HTR-8/SVneo (cell line): ENCODE measurements around the gene PELI2.

ENCODE experiments used
- DNase-seq: peaks from one replicate; pipeline ENCODE4 v3.0.0; 2011; ENCODE audit warnings: low spot score, mixed read lengths; ENCODE audit not compliant: insufficient read length
- FAIRE-seq: peaks from 2 replicates; lab custom pipeline; 2011; peaks lifted over from hg19 to GRCh38; lab: Jason Lieb, UNC

The PELI2 gene

GRCh38 chr14:56331592-56332216, 213.5 kb downstream of the PELI2 start:
- no peak for DNase-seq
- peak; percentile 95 for FAIRE-seq

DNA sequence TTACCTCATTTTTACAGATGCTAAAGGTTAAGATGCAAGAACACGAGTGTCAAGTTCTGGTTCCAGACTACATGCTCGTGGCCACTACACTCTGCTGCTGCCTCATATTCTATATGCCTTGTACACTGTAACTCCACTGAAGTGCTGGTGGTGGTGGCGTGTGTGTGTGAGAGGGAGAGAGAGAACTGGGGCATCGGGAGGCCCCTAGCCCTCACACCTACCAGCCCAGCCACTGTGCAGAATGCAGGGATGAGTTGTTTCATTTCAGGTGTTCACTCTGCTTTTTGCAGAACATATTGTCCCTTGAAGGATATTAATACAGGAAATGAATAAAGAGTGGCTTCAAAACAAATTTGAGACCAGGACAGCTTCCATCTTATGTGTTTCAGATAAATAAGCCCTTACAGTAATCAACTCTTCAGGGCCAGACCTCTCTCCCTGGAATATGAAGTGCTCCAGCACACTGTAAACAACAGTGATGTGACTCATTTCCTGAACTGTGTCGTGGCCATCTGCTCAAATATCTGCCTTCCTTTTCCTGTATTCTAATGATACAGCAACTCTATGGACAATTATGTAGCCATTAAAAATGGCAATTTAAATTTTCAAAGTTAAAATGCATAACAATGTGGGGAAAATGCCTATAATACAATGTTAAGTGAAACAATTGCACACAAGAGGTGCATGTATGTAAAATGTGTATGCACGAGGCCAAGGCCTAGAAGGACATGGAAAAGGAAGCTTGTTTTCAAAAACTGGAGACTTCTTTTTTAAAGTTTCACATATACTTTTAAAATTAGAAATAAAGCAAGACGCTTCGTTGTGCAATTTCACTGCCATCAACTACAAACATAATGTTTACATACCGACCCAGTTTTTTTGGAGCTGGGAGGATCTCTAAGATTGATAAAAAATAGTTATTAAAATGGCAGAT, 215.4 kb downstream of the PELI2 start:
- peak; percentile 87 for DNase-seq
- FAIRE-seq = peak; percentile 99

DNA sequence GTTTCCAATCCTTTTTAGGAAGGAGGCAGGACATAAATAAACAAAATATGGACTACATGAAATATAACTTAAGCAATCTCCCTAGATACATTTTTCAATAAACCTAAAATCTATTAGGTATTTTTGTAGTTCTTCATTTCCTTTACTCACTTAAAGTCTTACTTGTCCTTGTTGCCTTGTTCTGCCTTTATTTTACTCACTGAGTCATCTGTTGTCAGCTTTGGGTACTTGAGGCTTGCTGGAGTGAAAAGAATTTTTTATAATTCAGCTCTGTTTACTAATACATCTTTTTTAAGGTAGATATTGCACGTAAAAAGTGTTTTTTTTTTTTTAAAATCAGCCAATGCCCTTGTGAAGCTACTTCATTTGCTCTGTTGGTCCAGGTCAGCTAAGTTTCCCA, 216.2 kb downstream of the PELI2 start:
- DNase-seq (no peak), FAIRE-seq (peak; percentile 64)

DNA sequence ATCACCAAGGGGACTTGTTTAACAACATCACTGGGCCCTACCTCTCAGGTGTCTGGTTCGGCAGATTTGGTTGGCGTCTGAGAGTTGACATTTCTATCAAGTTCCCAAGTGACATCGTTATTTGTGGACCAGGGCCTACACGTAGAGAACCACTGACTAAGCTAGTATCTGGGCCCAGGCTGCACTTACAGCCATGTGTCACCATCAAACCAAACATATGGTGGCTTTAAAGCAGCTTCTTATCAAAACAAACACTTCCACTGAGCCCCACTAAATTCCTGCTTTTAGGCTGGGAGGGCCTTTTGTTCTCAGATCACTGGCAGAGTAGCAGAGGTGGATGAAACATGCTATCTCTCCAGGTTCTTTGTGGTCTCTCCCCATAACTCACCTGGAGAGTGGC, 220.5 kb downstream of the PELI2 start:
- DNase-seq = no peak
- no peak for FAIRE-seq

- peak; percentile 98 for FAIRE-seq
Measured at GRCh38 chr14:56339855-56340701, 221.9 kb downstream of the PELI2 start.

GRCh38 chr14:56340932-56341331, 222.7 kb downstream of the PELI2 start:
- FAIRE-seq (peak; percentile 72), DNase-seq (no peak)

More at GRCh38 chr14:56339855-56340701, 221.9 kb downstream of the PELI2 start:
- DNase-seq = peak; percentile 96

DNA sequence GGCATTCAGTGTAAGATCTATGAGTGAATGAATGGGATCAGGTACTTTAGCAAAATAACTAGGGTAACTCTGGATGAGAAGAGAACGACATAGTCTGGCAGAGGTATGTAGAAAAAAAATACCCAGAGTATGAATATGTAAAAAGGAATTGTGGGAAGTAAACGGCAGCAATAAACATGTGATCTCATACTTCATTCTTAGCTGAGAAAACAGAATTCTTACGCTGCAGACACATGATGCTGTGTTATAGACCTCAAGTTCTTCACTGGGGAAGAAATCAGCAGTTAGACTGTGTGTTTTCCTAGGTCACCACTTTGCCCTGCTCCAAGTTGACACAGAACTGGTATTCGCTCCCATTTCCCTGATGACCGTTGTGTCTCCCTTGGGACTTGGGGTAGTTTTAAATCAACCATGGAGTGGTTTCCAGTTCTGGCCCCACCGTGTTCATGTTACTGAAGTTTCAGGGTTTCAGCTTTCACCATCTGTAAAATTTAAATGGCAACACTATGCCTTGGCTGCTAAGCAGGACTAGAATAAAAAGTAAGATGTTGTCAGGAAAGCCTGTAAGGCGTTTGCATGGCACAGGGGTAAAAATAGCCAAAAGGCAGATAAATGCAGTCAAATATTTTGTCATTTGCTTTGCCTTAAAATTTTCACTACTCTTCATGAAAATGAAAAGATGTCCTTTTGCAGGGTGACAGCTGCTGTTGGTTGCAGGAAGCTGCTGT, 223.7 kb downstream of the PELI2 start:
- FAIRE-seq (peak; percentile 95), DNase-seq (no peak)

GRCh38 chr14:56342494-56342942, 224.3 kb downstream of the PELI2 start:
- no peak for DNase-seq

DNA sequence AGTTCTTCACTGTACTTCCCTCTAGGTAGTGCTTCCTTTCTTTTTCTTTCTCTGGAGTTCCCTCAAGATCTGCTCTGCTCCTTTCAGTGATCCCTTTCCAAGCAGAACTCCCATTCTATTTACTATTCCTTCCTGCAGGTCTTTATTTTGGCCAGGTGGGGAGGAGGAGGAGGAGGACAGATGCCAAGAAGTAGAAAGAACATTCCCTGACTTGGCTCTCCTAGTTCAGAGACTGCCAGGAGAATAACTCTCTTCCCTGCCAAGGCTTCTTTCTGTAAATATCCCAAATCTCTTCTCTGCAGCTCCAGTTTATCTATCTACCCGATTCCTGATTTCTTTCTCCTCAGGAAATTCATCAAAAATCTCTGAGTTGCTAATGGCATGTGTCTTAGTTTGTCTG, 231.7 kb downstream of the PELI2 start:
- DNase-seq (no peak), FAIRE-seq (no peak)

More at GRCh38 chr14:56342494-56342942, 224.3 kb downstream of the PELI2 start:
- FAIRE-seq = no peak
